ENCODE data around the gene LRRC26. TPM values are rescaled to one million over a fixed set of nuclear protein-coding genes. Genes with fewer than 3 reads are reported as not detected.

The LRRC26 gene
- total RNA-seq, 1 experiment from 2014 or later, result 2.4 TPM

DNA sequence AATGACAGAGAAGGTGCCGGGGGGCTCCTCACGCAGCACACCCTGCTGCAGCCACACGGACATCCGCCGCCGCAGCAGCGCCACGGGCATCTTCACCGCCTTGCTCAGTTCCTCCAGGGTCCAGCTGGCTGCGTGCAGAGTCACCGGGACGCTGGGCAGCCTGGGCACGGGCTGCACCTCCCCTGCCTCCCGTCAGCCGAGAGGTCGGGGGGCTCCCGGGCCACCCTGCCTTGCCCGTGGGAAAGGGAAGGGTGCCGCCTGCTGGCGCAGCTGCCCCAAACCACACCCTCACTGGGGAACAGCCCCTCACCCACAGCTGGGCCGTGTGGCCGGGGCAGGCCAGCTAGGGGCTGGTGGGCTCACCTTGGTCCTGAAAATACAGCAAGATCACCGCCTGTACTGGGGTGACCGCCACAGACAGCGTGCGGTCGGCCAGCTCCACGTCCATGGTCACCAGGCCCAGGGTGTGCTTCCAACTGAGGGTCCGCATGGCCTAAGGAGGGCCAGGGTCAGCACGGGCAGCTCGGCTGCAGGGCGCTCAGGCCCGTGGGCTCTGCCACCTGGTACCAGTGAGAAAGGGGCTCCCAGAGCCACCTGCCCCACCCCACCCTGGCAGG lies 5.6 kb upstream of the LRRC26 start (continued):
- TF ChIP-seq, protein P1, sequence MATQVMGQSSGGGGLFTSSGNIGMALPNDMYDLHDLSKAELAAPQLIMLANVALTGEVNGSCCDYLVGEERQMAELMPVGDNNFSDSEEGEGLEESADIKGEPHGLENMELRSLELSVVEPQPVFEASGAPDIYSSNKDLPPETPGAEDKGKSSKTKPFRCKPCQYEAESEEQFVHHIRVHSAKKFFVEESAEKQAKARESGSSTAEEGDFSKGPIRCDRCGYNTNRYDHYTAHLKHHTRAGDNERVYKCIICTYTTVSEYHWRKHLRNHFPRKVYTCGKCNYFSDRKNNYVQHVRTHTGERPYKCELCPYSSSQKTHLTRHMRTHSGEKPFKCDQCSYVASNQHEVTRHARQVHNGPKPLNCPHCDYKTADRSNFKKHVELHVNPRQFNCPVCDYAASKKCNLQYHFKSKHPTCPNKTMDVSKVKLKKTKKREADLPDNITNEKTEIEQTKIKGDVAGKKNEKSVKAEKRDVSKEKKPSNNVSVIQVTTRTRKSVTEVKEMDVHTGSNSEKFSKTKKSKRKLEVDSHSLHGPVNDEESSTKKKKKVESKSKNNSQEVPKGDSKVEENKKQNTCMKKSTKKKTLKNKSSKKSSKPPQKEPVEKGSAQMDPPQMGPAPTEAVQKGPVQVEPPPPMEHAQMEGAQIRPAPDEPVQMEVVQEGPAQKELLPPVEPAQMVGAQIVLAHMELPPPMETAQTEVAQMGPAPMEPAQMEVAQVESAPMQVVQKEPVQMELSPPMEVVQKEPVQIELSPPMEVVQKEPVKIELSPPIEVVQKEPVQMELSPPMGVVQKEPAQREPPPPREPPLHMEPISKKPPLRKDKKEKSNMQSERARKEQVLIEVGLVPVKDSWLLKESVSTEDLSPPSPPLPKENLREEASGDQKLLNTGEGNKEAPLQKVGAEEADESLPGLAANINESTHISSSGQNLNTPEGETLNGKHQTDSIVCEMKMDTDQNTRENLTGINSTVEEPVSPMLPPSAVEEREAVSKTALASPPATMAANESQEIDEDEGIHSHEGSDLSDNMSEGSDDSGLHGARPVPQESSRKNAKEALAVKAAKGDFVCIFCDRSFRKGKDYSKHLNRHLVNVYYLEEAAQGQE (IDR thresholded peaks at IDR 0.05; ENCODE audit: low read depth), result no peak
- TF ChIP-seq SIN3A (IDR thresholded peaks at IDR 0.05; ENCODE audit: low read depth), result no peak
- no peak for TF ChIP-seq POLR2A (IDR thresholded peaks at IDR 0.05; ENCODE audit: borderline replicate concordance, extremely low read depth, insufficient read depth, insufficient read length)
- no peak for TF ChIP-seq POLR2AphosphoS5 (IDR thresholded peaks at IDR 0.05; ENCODE audit: low read depth, low read length)
- TF ChIP-seq EGR1 (IDR thresholded peaks at IDR 0.05; ENCODE audit: low read depth), result no peak
- no peak for TF ChIP-seq ZNF274 (IDR thresholded peaks at IDR 0.05; ENCODE audit: low read depth, low read length)
- TF ChIP-seq, protein P2, sequence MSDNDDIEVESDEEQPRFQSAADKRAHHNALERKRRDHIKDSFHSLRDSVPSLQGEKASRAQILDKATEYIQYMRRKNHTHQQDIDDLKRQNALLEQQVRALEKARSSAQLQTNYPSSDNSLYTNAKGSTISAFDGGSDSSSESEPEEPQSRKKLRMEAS (IDR thresholded peaks at IDR 0.05), result no peak
- TF ChIP-seq EZH2 (IDR thresholded peaks at IDR 0.05), result no peak

DNA sequence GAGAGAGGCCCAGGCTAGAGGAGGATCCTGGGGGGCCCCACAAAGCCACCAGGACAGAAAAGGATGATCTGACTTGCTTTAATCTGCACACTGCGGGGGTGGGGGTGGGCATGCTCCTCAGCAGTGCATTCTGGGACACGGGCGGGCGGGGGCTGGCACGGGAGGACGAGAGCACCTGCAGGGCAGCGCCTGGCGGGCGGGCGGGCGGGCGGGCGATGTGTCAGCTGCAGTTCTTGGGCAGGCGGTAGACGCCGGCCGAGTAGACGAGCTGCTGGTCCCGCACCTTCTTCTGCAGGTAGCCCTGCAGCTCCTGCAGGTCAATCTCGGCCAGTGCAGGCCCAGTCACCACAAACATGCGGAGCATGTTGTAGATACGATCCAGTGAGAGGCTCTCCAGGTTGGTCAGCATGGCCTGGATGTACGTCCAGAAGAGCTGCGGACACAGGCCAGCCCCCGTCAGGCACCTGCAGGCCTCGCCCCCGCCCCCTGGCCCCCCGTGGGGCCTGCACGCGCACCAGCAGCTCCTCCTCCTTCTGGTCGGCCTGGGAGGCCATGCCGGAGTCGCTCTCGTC lies 5.0 kb upstream of the LRRC26 start:
- intact Hi-C loops (cut with micrococcal nuclease), result no loop called here
- no peak for DNase-seq (ENCODE audit: low read depth, low spot score)
- H3K4me2 ChIP-seq (ENCODE audit: low read length), result no peak overlapping the region
- BruUV-seq (replicated peaks), result no TSS peak
- H3K36me3 ChIP-seq (ENCODE audit: control insufficient read depth in 1 of 2, insufficient read depth in 2 of 2, low read length in 2 of 2), result peaks cover 0 to under 1% of the 10 kb centered on the region in 2 experiments; a peak in 2 of 4 replicates
- H3K4me1 ChIP-seq (ENCODE audit: control insufficient read depth in 1 of 2, insufficient read depth in 2 of 2, low read length in 2 of 2), result peaks cover 5 to 23% of the 10 kb centered on the region in 2 experiments
- no peak for ATAC-seq
- H3K9me2 ChIP-seq (ENCODE audit: insufficient read depth), result no peaks in the 10 kb centered on the region
- no peak overlapping the region for H3K9ac ChIP-seq (ENCODE audit: low read length)
- H2AFZ ChIP-seq (ENCODE audit: low read depth, low read length, poor library complexity, severe bottlenecking), result no peak overlapping the region
- no peak overlapping the region for H3K4me3 ChIP-seq (replicated peaks in 1 of 2; ENCODE audit: low read depth in 1 of 2, low read length in 2 of 2)
- H4K20me1 ChIP-seq (ENCODE audit: insufficient read depth), result no peaks in the 10 kb centered on the region
- H3K27ac ChIP-seq (ENCODE audit: low read depth, low read length), result no peak overlapping the region
- H3K27me3 ChIP-seq (ENCODE audit: insufficient read depth, low read length), result no peaks in the 10 kb centered on the region
- ChIA-PET RAD21 (ENCODE audit: low non-redundant PET in 1 of 2, low total read pairs in 2 of 2, uncharacterized antibody in 2 of 2, unreplicated experiment in 2 of 2) (no interaction called here), CTCF (no interaction called here), POLR2A (interaction anchor here (1.6 kb wide), 1 partner anchor 12 kb away, joined by 5 read pairs; no protein-coding TSS in a partner anchor)
- H3K9me3 ChIP-seq (ENCODE audit: control insufficient read depth in 1 of 2, insufficient read depth in 1 of 2, low read depth in 1 of 2, low read length in 2 of 2), result no peaks in the 10 kb centered on the region
- no peaks in the 10 kb centered on the region for H3K79me2 ChIP-seq (ENCODE audit: insufficient read depth, low read length)
- TF ChIP-seq, protein P1 (IDR thresholded peaks at IDR 0.05; ENCODE audit: low read depth), result no peak
- TF ChIP-seq RAD21 (IDR thresholded peaks at IDR 0.05; ENCODE audit: low read depth) (no peak), ZNF274 (IDR thresholded peaks at IDR 0.05; ENCODE audit: low read depth, low read length) (no peak), SP1 (IDR thresholded peaks at IDR 0.05; ENCODE audit: low read depth) (no peak), CBX3 (IDR thresholded peaks at IDR 0.05; ENCODE audit: low read depth) (no peak), FOSL1 (IDR thresholded peaks at IDR 0.05; ENCODE audit: low read depth) (no peak), TCF7L2 (IDR thresholded peaks at IDR 0.05; ENCODE audit: borderline replicate concordance, extremely low read depth, insufficient read depth, insufficient read length) (no peak), YY1 (IDR thresholded peaks at IDR 0.05; ENCODE audit: extremely low read depth, insufficient replicate concordance, low read depth, low read length) (no peak)
- TF ChIP-seq, protein P2 (IDR thresholded peaks at IDR 0.05), result no peak

Measured in HCT116 (cell line).